Loucy (cell line): ENCODE measurements around the gene ACTRT2.
A peak's percentile ranks its signal among the peaks of the same experiment; 100 is the strongest.

ENCODE experiments used
- H2AFZ ChIP-seq: fragments of 200-600 bp; sonication (generic); 2 replicates; pipeline ENCODE4 v1.6.0; 2016; ENCODE audit warnings: antibody characterized with exemption, mild to moderate bottlenecking, low read length, moderate library complexity
- H3F3A ChIP-seq: fragments of 200-600 bp; 2 replicates; pipeline ENCODE4 v1.6.0; 2016; ENCODE audit warnings: antibody characterized with exemption, low read depth, mild to moderate bottlenecking
- H3K27me3 ChIP-seq: fragments of 200-600 bp; sonication (generic); 2 replicates; pipeline ENCODE4 v1.6.1; 2014; ENCODE audit warnings: low read length, mild to moderate bottlenecking; ENCODE audit not compliant: insufficient read depth, poor library complexity, severe bottlenecking
- H3K36me3 ChIP-seq: fragments of 200-600 bp; sonication (generic); 2 replicates; pipeline ENCODE4 v1.6.1; 2016; ENCODE audit warnings: low read length; ENCODE audit not compliant: insufficient read depth
- H3K4me1 ChIP-seq: fragments of 200-600 bp; sonication (generic); 2 replicates; pipeline ENCODE4 v1.5.1; 2014; ENCODE audit warnings: low read length, mild to moderate bottlenecking; ENCODE audit not compliant: insufficient read depth, poor library complexity, severe bottlenecking
- H3K4me2 ChIP-seq: fragments of 200-600 bp; sonication (generic); 2 replicates; pipeline ENCODE4 v1.6.0; 2014; ENCODE audit warnings: antibody characterized with exemption, low read length, low read depth, mild to moderate bottlenecking; ENCODE audit not compliant: poor library complexity, severe bottlenecking
- H3K4me3 ChIP-seq: fragments of 200-600 bp; sonication (generic); 2 replicates; pipeline ENCODE4 v1.5.1; 2014; ENCODE audit warnings: low read length, mild to moderate bottlenecking, mixed read lengths; ENCODE audit not compliant: poor library complexity, severe bottlenecking
- H3K79me2 ChIP-seq: fragments of 200-600 bp; sonication (generic); 2 replicates; pipeline ENCODE4 v1.6.1; 2014; ENCODE audit warnings: low read length; ENCODE audit not compliant: insufficient read depth
- H3K9ac ChIP-seq: fragments of 200-600 bp; sonication (generic); 2 replicates; pipeline ENCODE4 v1.6.0; 2014; ENCODE audit warnings: mild to moderate bottlenecking, low read depth, low read length, moderate library complexity; ENCODE audit not compliant: poor library complexity, severe bottlenecking
- H3K9me2 ChIP-seq: fragments of 200-600 bp; sonication (generic); replicated peaks from 2 replicates; pipeline ENCODE4 v1.6.1; 2016; ENCODE audit warnings: low read depth, low read length, mixed read lengths
- H3K9me3 ChIP-seq: fragments of 200-600 bp; sonication (generic); 2 replicates; pipeline ENCODE4 v1.6.1; 2014; ENCODE audit warnings: mild to moderate bottlenecking, antibody characterized with exemption, low read length, low read depth; ENCODE audit not compliant: insufficient read depth
- H4K20me1 ChIP-seq: fragments of 200-600 bp; sonication (generic); 2 replicates; pipeline ENCODE4 v1.6.0; 2014; ENCODE audit warnings: antibody characterized with exemption, low read length, mild to moderate bottlenecking; ENCODE audit not compliant: insufficient read depth, poor library complexity, severe bottlenecking
- CTCF ChIP-seq: fragments of 200-600 bp; sonication (generic); conservative IDR thresholded peaks from 2 replicates; pipeline ENCODE4 v1.5.1; 2014; ENCODE audit warnings: mild to moderate bottlenecking, antibody characterized with exemption, low read length
- EZH2phosphoT487 ChIP-seq: fragments of 200-600 bp; IDR thresholded peaks from 2 replicates; pipeline ENCODE4 v1.6.1; 2018; ENCODE audit warnings: antibody characterized with exemption, mild to moderate bottlenecking, moderate library complexity, borderline replicate concordance

ACTRT2 gene

DNA sequence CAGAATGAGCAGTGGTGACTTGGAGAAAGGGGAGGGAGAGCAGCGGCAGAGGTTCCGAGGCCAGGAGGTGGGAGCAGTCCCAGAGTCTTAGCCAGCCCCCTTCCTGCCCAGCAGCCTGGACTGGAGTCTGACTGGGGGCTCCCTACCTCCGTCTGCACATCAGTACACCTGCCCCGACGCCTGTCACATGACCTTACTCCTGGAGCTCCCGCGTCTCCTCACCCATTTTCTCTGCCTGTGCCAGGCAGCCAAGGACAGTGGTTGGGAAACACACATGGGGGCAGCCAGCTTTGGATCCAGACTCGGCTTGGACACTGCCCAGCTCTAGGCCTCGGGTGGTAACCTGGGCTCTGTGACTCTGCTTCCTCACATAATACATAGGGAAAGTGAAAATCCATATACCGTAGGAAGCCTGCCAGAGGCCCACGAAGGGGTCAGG, 16.9 kb downstream of the ACTRT2 start:
- Histone ChIP-seq H4K20me1 (no peaks in the 10 kb centered on the region), H2AFZ (no peak overlapping the region), H3K4me2 (no peak overlapping the region), H3K79me2 (no peaks in the 10 kb centered on the region), H3F3A (no peaks in the 10 kb centered on the region), H3K36me3 (no peaks in the 10 kb centered on the region), H3K27me3 (no peaks in the 10 kb centered on the region), H3K4me1 (peaks cover 65% of the 10 kb centered on the region), H3K4me3 (no peak overlapping the region), H3K9me3 (no peaks in the 10 kb centered on the region), H3K9ac (peak overlapping the region; percentile 49), H3K9me2 (no peaks in the 10 kb centered on the region)
- TF ChIP-seq EZH2phosphoT487 (no peak), CTCF (no peak)

DNA sequence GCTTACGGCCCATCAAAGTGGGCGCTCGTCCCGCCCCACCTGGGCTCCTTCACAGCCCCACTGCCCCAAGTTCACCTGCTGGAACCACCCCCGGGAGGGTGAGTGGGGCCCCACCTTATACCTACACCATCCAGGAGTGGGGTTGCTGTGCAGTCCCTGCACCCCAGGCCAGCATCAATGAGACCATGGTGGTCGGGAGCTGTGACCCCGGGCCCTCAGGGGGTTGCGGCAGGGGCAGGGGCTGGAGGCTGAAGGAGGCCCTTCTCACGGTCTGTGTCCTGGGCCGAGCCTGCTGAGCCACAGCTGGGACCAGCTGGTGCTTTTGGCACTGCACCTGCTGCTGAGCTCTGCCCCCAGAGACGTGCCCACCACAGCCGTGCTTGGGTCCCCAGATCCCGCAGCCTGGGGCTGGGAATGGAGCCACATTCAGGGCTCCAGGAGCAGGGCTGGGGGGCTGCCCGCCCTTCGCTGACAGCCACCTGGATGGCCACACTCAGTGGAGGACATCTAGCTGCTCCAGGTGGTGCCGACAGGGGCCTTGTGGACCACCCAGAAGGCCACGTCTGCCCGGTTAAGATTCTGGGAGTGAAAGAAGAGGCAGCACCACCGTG, 17.4 kb downstream of the ACTRT2 start:
- Histone ChIP-seq H4K20me1 (no peaks in the 10 kb centered on the region), H3F3A (no peaks in the 10 kb centered on the region), H3K9me3 (no peaks in the 10 kb centered on the region), H3K4me1 (peaks cover 59% of the 10 kb centered on the region), H3K4me3 (no peak overlapping the region), H3K4me2 (peak overlapping the region; percentile 41), H3K27me3 (no peaks in the 10 kb centered on the region), H2AFZ (no peak overlapping the region), H3K36me3 (no peaks in the 10 kb centered on the region), H3K79me2 (no peaks in the 10 kb centered on the region), H3K9ac (peak overlapping the region; percentile 49), H3K9me2 (no peaks in the 10 kb centered on the region)
- TF ChIP-seq CTCF: no peak
- TF ChIP-seq EZH2phosphoT487: no peak

DNA sequence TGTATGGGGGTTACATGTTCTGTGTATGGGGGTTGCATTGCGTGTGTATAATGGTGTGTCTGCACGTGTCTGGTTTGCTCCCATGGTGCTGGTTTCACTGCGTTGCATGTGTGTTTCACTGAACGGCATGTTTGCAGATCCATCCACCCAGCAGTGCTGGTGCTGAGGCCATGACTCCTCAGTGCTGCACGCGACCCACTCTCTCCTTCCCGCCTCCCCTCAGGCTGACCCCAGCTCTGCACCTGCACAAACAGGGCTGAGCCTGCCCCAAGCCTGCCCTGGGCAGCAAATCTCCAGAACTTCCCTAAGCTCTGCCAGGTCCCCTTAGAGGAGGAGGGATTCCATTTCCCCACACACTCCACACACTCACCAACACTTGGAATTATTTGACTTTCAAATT, 18.7 kb downstream of the ACTRT2 start:
- Histone ChIP-seq H2AFZ (no peak overlapping the region; the same call in 1 of the 2 replicates), H3K27me3 (no peaks in the 10 kb centered on the region), H3K9ac (peak overlapping the region; percentile 49), H3K4me1 (peaks cover 46% of the 10 kb centered on the region), H3K79me2 (no peaks in the 10 kb centered on the region), H3K9me2 (no peaks in the 10 kb centered on the region), H3K4me2 (peak overlapping the region; percentile 41), H3K9me3 (no peaks in the 10 kb centered on the region), H3F3A (no peaks in the 10 kb centered on the region), H3K36me3 (no peaks in the 10 kb centered on the region), H3K4me3 (no peak overlapping the region), H4K20me1 (no peaks in the 10 kb centered on the region)
- TF ChIP-seq CTCF (no peak), EZH2phosphoT487 (no peak)
